Kidney (tissue), 14 donors: ENCODE results near the gene CTSL. TPM values are rescaled to one million over a fixed set of nuclear protein-coding genes. Genes with fewer than 3 reads are reported as not detected.

Source experiments
- DNase-seq, 5 donors: peaks; one replicate each; pipeline ENCODE4 v3.0.0-alpha.2; 2013 to 2020
- FAIRE-seq: peaks from 2 replicates; lab custom pipeline; 2012; peaks lifted over from hg19 to GRCh38; lab: Jason Lieb, UNC
- H3K27ac ChIP-seq, 2 donors: one replicate each; pipeline ENCODE4 v1.7.0; 2013; ENCODE audit warnings: low read depth in 2 of 2, low read length in 2 of 2, inconsistent platforms in 1 of 2
- H3K27me3 ChIP-seq: one replicate; pipeline ENCODE4 v1.7.1; 2013; ENCODE audit warnings: low read length, inconsistent platforms; ENCODE audit not compliant: control insufficient read depth, insufficient read depth
- H3K36me3 ChIP-seq, 3 donors: one replicate each; pipeline versions ENCODE4 v1.7.0 to v1.7.1; 2013; ENCODE audit warnings: low read length in 3 of 3, control low read depth in 1 of 3, inconsistent platforms in 1 of 3; ENCODE audit not compliant: insufficient read depth in 3 of 3, control insufficient read depth in 2 of 3
- H3K4me1 ChIP-seq, 3 donors: one replicate each; pipeline versions ENCODE4 v1.7.0 to v1.7.1; 2013; ENCODE audit warnings: low read length in 3 of 3, inconsistent platforms in 1 of 3, low read depth in 1 of 3; ENCODE audit not compliant: control insufficient read depth in 2 of 3, insufficient read depth in 2 of 3
- H3K4me3 ChIP-seq, 3 donors: one replicate each; pipeline versions ENCODE4 v1.7.0 to v1.8.1; 2013; ENCODE audit warnings: low read length in 3 of 3, control low read depth in 1 of 3, inconsistent platforms in 1 of 3
- H3K9ac ChIP-seq, 3 donors: one replicate each; pipeline versions ENCODE4 v1.7.0 to v1.7.1; 2013; ENCODE audit warnings: low read length in 3 of 3, control low read depth in 1 of 3, inconsistent platforms in 1 of 3
- H3K9me3 ChIP-seq, 3 donors: one replicate each; pipeline versions ENCODE4 v1.7.0 to v1.7.1; 2013; ENCODE audit warnings: low read length in 3 of 3, control low read depth in 1 of 3, inconsistent platforms in 1 of 3; ENCODE audit not compliant: control insufficient read depth in 2 of 3, insufficient read depth in 1 of 3
- CTCF ChIP-seq: IDR thresholded peaks from 3 replicates; pipeline ENCODE4 v1.5.1; 2012; ENCODE audit warnings: mild to moderate bottlenecking, moderate library complexity, borderline replicate concordance; ENCODE audit not compliant: insufficient read depth; ENCODE audit errors: extremely low read depth
- intact Hi-C: fragments of 100-400 bp; cut with DNase I; formaldehyde crosslinking; loops from one replicate; pipeline ENCODE4 v1.11.1; 2022
- polyA plus RNA-seq: library from polyadenylated mRNA; stranded (reverse); fragments of 350-450 nt; fragmentation: Illumina TruSeq; extraction: RNeasy Lipid Tissue Mini Kit (QIAGEN cat#74804); gene quantifications from one replicate; pipeline ENCODE4 v1.2.3, GENCODE V29; 2014; ENCODE audit warnings: low read depth, low replicate concordance; ENCODE audit not compliant: insufficient read depth
- total RNA-seq: library from RNA; stranded (reverse); fragmentation: NEBNext Ultra II Directional; extraction: Animal tissue kit (Norgen Biotek cat#: 25700); gene quantifications from one replicate; pipeline ENCODE4 v1.2.1, GENCODE V29; 2021
- donor health status: control.
- donor health status: control.
- donor health status: control.
- donor health status: control.
- donor health status: control.
- donor health status: DM: yes; HTN: yes; CAD: no.
- donor health status: Normal renal cell carcinoma (clear cell type).

The CTSL gene
- total and polyA plus RNA-seq, 2 donors from 2014 or later, result 139 to 237 TPM

GRCh38 chr9:87703636-87704276, 22.2 kb upstream of the CTSL start:
- no peaks in the 10 kb centered on the region for H3K4me1 ChIP-seq
- peak overlapping the region in 1 of 2 donors; percentile 29 for H3K27ac ChIP-seq
- H3K9ac ChIP-seq, result no peak overlapping the region
- no peaks in the 10 kb centered on the region for H3K27me3 ChIP-seq
- intact Hi-C loops, result no loop called here
- no peak overlapping the region for H3K4me3 ChIP-seq
- no peaks in the 10 kb centered on the region for H3K9me3 ChIP-seq
- DNase-seq, result no peak
- peaks cover 4 to 38% (median 17%) of the 10 kb centered on the region in 3 donors for H3K36me3 ChIP-seq
- no peak for TF ChIP-seq CTCF
- no peak for FAIRE-seq

GRCh38 chr9:87704342-87704741, 21.6 kb upstream of the CTSL start:
- H3K27me3 ChIP-seq, result no peaks in the 10 kb centered on the region
- no peak overlapping the region for H3K4me3 ChIP-seq
- H3K9me3 ChIP-seq, result no peaks in the 10 kb centered on the region
- no peak overlapping the region for H3K9ac ChIP-seq
- intact Hi-C loops, result no loop called here
- TF ChIP-seq CTCF, result no peak
- no peaks in the 10 kb centered on the region for H3K4me1 ChIP-seq
- no peak for DNase-seq
- peaks cover 4 to 39% (median 17%) of the 10 kb centered on the region in 3 donors for H3K36me3 ChIP-seq
- no peak for FAIRE-seq
- no peak overlapping the region for H3K27ac ChIP-seq

- Histone ChIP-seq H3K9ac (no peak overlapping the region), H3K4me1 (no peaks in the 10 kb centered on the region), H3K36me3 (peaks cover 4 to 41% (median 12%) of the 10 kb centered on the region in 3 donors), H3K27ac (no peak overlapping the region), H3K27me3 (no peaks in the 10 kb centered on the region), H3K4me3 (no peak overlapping the region), H3K9me3 (no peaks in the 10 kb centered on the region)
- DNase-seq (no peak), FAIRE-seq (no peak)
- no peak for TF ChIP-seq CTCF
- intact Hi-C loops, result no loop called here
Observed at GRCh38 chr9:87706066-87706739, 19.7 kb upstream of the CTSL start.
